ENCODE measurements around the gene RMC1.
"Not testable (repeated sequence)": the region's sequence is repeated elsewhere in the genome, so short reads cannot be mapped to it uniquely, and the experiment has no call there.

The RMC1 gene

DNA sequence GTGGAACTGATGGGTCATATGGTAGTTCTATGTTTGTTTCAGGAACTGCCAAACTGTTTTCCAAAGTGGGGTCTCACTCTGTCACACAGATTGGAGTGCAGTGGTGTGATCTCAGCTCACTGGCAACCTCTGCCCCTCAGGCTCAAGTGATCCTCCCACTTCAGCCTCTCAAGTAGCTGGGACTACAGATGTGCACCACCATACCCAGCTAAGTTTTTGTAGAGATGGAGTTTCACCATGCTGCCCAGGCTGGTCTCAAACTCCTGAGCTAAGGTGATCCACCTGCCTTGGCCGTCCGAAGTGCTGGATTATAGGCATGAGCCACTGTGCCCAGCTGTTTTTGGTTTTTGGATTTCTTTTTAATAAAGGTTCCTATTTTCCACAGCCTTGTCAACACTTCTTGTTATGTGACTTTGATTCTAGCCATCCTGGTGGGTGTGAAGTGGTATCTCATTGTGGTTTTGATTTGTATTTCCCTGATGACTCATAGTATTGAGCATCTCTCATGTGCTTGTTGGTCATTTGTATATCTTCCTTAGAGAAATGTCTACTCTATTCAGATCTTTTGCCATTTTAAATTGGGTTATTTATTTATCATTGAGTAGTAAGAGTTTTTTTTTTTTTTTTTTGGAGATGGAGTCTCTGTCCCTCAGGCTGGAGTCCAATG is 60.2 kb downstream of the RMC1 start:
- peak; percentile 38 for DNase-seq

- DNase-seq: no peak
Measured at GRCh38 chr18:23565916-23566547, 62.7 kb downstream of the RMC1 start.

GRCh38 chr18:23567671-23568070 is 64.4 kb downstream of the RMC1 start:
- DNase-seq: no peak

DNA sequence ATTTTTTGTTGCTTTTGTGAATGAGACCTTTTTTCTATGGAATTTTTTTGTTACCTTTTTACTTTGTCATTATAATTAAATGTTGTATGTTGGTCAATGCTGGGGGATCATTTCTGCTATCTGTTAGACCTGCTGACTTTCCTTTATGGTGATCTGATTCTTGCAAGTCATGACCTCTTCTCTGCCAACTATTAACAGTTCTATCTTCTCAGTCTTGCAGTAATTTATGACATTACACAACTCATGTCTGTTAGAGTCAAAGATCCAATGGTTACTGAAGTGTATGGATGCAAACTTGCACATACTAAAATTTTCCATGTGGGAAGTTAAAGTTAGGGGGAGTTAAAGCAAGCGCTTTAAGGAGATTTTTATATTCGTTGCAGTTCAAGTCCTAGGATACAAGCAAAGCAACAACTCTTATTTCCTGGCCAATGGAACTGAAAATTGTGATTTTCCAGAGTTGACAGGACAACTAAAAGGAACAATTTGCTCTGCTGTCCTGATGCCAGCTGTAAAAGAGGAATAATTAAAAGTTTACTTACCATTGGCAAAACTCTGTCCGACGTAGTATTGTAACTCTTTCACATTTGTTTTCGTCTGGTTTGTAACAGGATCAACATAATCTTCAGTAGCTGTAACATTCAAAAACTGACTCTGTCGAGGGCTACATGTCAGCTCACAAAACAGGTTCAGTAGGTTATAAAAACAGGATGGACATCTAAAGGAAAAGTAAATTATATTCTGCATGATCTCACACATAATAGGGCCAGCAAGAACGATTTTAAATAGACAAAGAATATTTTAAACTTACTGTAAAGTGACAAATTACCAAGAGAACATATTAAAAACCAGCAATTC is 65.2 kb downstream of the RMC1 start:
- no peak for DNase-seq

- DNase-seq: no peak
Measured at GRCh38 chr18:23569299-23570063, 66.2 kb downstream of the RMC1 start.

- no peak for DNase-seq
Measured at GRCh38 chr18:23570912-23571504, 67.7 kb downstream of the RMC1 start.

GRCh38 chr18:23572012-23572411 is 68.7 kb downstream of the RMC1 start:
- DNase-seq: no peak

DNA sequence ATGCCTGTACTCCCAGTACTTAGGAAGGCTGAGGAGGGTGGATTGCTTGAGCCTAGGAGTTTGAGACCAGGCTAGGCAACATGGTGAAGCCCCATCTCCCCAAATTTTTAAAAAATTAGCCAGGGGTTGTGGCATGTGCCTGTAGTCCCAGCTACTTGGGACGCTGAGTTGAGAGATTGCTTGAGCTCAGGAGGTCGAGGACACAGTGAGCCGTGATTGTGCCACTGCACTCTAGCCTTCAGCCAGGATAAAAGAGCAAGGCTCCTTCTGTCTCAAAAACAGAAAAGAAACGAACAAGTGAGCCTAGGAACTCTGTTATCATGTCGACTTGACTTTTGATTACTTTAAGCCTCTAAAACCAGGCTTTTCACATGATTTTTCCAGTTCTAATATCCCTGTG is 69.3 kb downstream of the RMC1 start:
- DNase-seq: no peak

GRCh38 chr18:23573020-23573419 is 69.7 kb downstream of the RMC1 start:
- DNase-seq: no peak

DNA sequence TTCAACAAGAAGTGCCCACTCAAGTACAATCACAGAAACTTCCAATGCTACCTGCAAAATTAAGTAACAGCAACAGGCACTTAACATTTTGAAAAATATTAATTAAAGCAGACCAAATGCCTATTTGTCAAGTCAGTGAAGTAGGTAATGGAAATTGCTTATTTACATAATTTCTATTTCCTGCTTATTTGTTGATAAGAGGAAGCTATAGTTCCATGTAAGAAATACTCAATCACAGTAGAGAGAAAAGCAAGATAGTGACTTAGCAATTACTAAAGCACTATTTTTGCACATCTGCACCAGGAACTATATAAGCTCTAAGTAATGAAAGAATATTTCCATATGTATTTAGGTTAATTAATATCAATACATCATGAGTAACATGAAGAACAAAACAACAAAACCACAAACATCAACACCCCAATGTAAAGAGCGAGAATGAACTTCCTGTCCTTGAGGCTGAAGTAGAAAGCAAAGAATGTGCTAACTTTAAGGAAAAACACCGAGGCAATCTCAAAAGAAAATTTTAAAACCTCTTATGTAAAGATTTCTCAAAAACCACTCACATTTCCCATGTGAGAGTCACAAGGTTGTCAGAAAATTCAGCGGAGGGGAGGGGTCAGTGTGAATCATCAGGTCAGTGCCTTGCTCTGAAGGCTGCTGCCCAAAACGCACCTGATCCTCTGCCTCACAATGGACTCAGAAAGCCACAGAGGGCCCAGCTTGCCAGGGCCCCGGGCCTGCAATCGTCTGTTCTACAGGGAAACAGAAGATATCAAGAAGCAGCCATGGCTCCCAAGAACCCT is 70.5 kb downstream of the RMC1 start:
- DNase-seq: peak; percentile 32

DNA sequence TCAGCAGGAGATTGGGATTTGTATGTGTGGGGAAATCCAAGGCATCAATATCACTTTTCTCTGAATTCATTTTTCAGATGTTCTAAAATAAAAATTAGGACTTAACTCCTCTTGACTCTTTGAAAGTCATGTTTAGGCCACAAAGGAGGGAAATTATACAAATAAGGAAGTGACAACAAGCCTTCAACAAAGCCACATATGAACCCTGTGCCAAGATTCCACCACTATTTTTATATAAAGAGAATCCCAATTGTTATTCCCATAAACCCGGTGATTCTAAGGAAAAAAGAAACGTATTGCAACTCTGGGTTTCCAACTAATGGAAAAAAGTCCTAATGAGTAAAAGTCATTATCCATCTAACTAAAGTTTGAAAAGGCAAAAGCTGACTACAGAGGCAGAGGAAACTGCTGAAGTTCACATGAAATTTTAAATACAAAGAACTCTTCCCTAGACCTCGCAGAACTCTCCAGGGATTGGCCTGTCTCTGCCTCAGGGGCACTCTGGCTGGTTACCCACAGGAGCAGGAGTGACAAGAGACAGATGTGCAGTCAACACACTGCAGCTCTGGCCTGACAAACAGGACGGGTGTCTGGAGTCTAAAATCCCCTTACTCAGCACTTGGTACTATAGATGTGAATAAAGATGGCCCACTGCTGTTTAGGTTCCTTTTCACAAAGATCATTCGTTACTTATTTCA is 71.4 kb downstream of the RMC1 start:
- DNase-seq: no peak

- no peak for DNase-seq
Measured at GRCh38 chr18:23575309-23575651, 72.0 kb downstream of the RMC1 start.

- DNase-seq: not testable (repeated sequence)
Measured at GRCh38 chr18:23577521-23577920, 74.2 kb downstream of the RMC1 start.

GRCh38 chr18:23578067-23578701 is 74.9 kb downstream of the RMC1 start:
- no peak for DNase-seq

- peak; percentile 23 for DNase-seq
Measured at GRCh38 chr18:23578891-23579653, 75.8 kb downstream of the RMC1 start.

GRCh38 chr18:23580677-23581367 is 77.5 kb downstream of the RMC1 start:
- peak; percentile 43 for DNase-seq

All from fibroblast of skin of scalp (primary cell).